Stomach (tissue), 9 donors: Measurements from ENCODE around the gene P2RX3. TPM values are rescaled to one million over a fixed set of nuclear protein-coding genes. Genes with fewer than 3 reads are reported as not detected.

Experiments used
- DNase-seq, 2 donors: peaks; one replicate each; pipeline versions ENCODE4 v3.0.0 to v3.0.0-alpha.2; 2013 to 2019
- H3K27ac ChIP-seq, 5 donors: fragments of 200-600 bp in 4 of 5; sonication (generic) in 4 of 5; one replicate each; pipeline ENCODE4 v1.5.1; 2013 to 2019; ENCODE audit warnings: mild to moderate bottlenecking in 1 of 5, moderate library complexity in 1 of 5
- H3K27me3 ChIP-seq, 3 donors: fragments of 200-600 bp; sonication (generic); one replicate each; pipeline ENCODE4 v1.5.1; 2017 to 2019; ENCODE audit warnings: mixed run types in 1 of 3
- H3K36me3 ChIP-seq, 4 donors: fragments of 200-600 bp; sonication (generic); 1 replicate in 3 of 4; 2 replicates in 1 of 4; pipeline ENCODE4 v1.5.1; 2016 to 2019
- H3K4me1 ChIP-seq, 4 donors: fragments of 200-600 bp; sonication (generic); one replicate each; pipeline ENCODE4 v1.5.1; 2016 to 2019
- H3K4me3 ChIP-seq, 4 donors: fragments of 200-600 bp; sonication (generic) in 3 of 4; one replicate each; pipeline ENCODE4 v1.5.1; 2016 to 2019; ENCODE audit warnings: mild to moderate bottlenecking in 1 of 4
- H3K9me3 ChIP-seq, 4 donors: fragments of 200-600 bp; sonication (generic); one replicate each; pipeline ENCODE4 v1.5.1; 2016 to 2019
- CTCF ChIP-seq, 7 experiments: fragments of 450-650 bp in 4 of 7; fragments of 200-600 bp in 3 of 7; sonication (generic) in 3 of 7; IDR thresholded peaks; one replicate each; pipeline ENCODE4 v1.5.1; 2016 to 2019; ENCODE audit warnings: antibody characterized with exemption in 7 of 7, control low read depth in 2 of 7, mild to moderate bottlenecking in 1 of 7
- EP300 ChIP-seq: sonication (generic); formaldehyde crosslinking; IDR thresholded peaks from one replicate; pipeline ENCODE4 v1.6.1; 2017; ENCODE audit warnings: antibody characterized with exemption
- POLR2A ChIP-seq, 4 donors: fragments of 450-650 bp; IDR thresholded peaks; one replicate each; pipeline ENCODE4 v1.6.1; 2016; ENCODE audit warnings: antibody characterized with exemption in 4 of 4, control low read depth in 2 of 4, mild to moderate bottlenecking in 1 of 4, moderate library complexity in 1 of 4
- POLR2AphosphoS5 ChIP-seq, 3 donors: sonication (generic); formaldehyde crosslinking; IDR thresholded peaks; one replicate each; pipeline ENCODE4 v1.6.1; 2016; ENCODE audit warnings: antibody characterized with exemption in 3 of 3
- WGBS, 5 donors: extraction: QIAGEN DNeasy Blood & Tissue Kit in 3 of 5; methylation state at CpG; one replicate each; pipeline versions ENCODE4 v1.1.5 to v1.1.7; 2013 to 2018; 5-methylcytosine and 5-hydroxymethylcytosine counted together
- intact Hi-C: fragments of 100-400 bp; cut with DNase I; formaldehyde crosslinking; loops from one replicate; pipeline ENCODE4 v1.15.1; 2023; ENCODE audit warnings: low total_unique reads
- polyA plus RNA-seq, 3 donors: library from polyadenylated mRNA; stranded (reverse); fragments of 200-250 nt; gene quantifications; one replicate each; pipeline ENCODE4 v1.2.3, GENCODE V29; 2013
- total RNA-seq, 5 donors: library from RNA; depleted of rRNA; stranded (reverse); fragments of >200 nt; gene quantifications; one replicate each; pipeline versions ENCODE4 v1.1.0 to v1.2.3, GENCODE V29; 2014 to 2016
- donor health status: healthy with polysubstance abuse.
- donor health status: Bipolar disorder and iron deficiency.
- donor health status: healthy.

The P2RX3 gene
- total and polyA plus RNA-seq, 8 donors: 0.18 to 1.7 TPM; not detected in 6

GRCh38 chr11:57324886-57325734 is 13.0 kb upstream of the P2RX3 start, which contains the start of gene TNKS1BP1:
Gene TNKS1BP1 (minus strand): TSS chr11:57324952. CDS start chr11:57321885, 3,067 bp downstream.
- peak; percentile 98 for DNase-seq
- H3K27ac ChIP-seq: peak within 1 kb of the TSS; percentile 94 to 99 (median 98)
- no peaks in the 10 kb centered on the region for H3K9me3 ChIP-seq
- intact Hi-C loops: no loop called here
- 0 to 1% (median 1%) methylated on average over 38 to 61 of the region's 61 CpGs for WGBS, 5 donors
- no peaks in the 10 kb centered on the region for H3K27me3 ChIP-seq
- H3K36me3 ChIP-seq: peaks cover 34 to 48% (median 47%) of the 10 kb centered on the region in 4 donors
- peaks cover 42 to 54% (median 47%) of the 10 kb centered on the region in 4 donors for H3K4me1 ChIP-seq
- TF ChIP-seq EP300: no peak
- peak; percentile 58 to 82 (median 77) for TF ChIP-seq POLR2AphosphoS5 (IDR thresholded peaks at IDR 0.05)
- peak in 1 of 7 experiments; percentile 12 for TF ChIP-seq CTCF (IDR thresholded peaks at IDR 0.05)
- TF ChIP-seq POLR2A (IDR thresholded peaks at IDR 0.05): peak in 2 of 4 donors; percentile 44 to 72
- peak within 1 kb of the TSS; percentile 77 to 90 (median 84) for H3K4me3 ChIP-seq

- H3K4me1 ChIP-seq: peaks cover 36 to 48% (median 41%) of the 10 kb centered on the region in 4 donors
- TF ChIP-seq EP300: peak; percentile 76
- no peak for TF ChIP-seq CTCF (IDR thresholded peaks at IDR 0.05)
- no peak for TF ChIP-seq POLR2A (IDR thresholded peaks at IDR 0.05)
- peak; percentile 71 to 81 (median 77) for TF ChIP-seq POLR2AphosphoS5 (IDR thresholded peaks at IDR 0.05)
- H3K27ac ChIP-seq: peak overlapping the region; percentile 92 to 99 (median 98)
- 6 to 25% (median 14%) methylated on average over 6 of the region's 6 CpGs for WGBS, 5 donors
- peak overlapping the region; percentile 77 to 90 (median 84) for H3K4me3 ChIP-seq
- intact Hi-C loops: no loop called here
- H3K27me3 ChIP-seq: no peaks in the 10 kb centered on the region
- H3K9me3 ChIP-seq: no peaks in the 10 kb centered on the region
- peak in 1 of 2 donors; percentile 80 for DNase-seq
- peaks cover 35 to 48% (median 47%) of the 10 kb centered on the region in 4 donors for H3K36me3 ChIP-seq
Observed at GRCh38 chr11:57325735-57326048, 12.5 kb upstream of the P2RX3 start.

GRCh38 chr11:57327721-57328120 is 10.4 kb upstream of the P2RX3 start:
- peak overlapping the region in 3 of 5 donors; percentile 31 to 99 (median 96) for H3K27ac ChIP-seq
- peaks cover 56 to 68% (median 66%) of the 10 kb centered on the region in 4 donors for H3K36me3 ChIP-seq
- H3K4me1 ChIP-seq: peaks cover 21 to 28% (median 25%) of the 10 kb centered on the region in 4 donors
- H3K27me3 ChIP-seq: no peaks in the 10 kb centered on the region
- DNase-seq: no peak
- H3K4me3 ChIP-seq: no peak overlapping the region
- TF ChIP-seq CTCF (IDR thresholded peaks at IDR 0.05) (no peak), EP300 (no peak), POLR2AphosphoS5 (IDR thresholded peaks at IDR 0.05) (no peak), POLR2A (IDR thresholded peaks at IDR 0.05) (no peak)
- no peaks in the 10 kb centered on the region for H3K9me3 ChIP-seq
- intact Hi-C loops: no loop called here
- 90 to 97% (median 94%) methylated on average over 5 of the region's 5 CpGs for WGBS, 5 donors

- 87 to 94% (median 92%) methylated on average over 8 to 9 of the region's 9 CpGs for WGBS, 5 donors
- DNase-seq: no peak
- Histone ChIP-seq H3K4me1 (peaks cover 22 to 38% (median 30%) of the 10 kb centered on the region in 4 donors), H3K27me3 (no peaks in the 10 kb centered on the region), H3K27ac (no peak overlapping the region), H3K4me3 (no peak overlapping the region), H3K9me3 (no peaks in the 10 kb centered on the region), H3K36me3 (peaks cover 62 to 84% (median 79%) of the 10 kb centered on the region in 4 donors)
- TF ChIP-seq POLR2AphosphoS5 (IDR thresholded peaks at IDR 0.05) (no peak), POLR2A (IDR thresholded peaks at IDR 0.05) (no peak), CTCF (IDR thresholded peaks at IDR 0.05) (no peak), EP300 (no peak)
- intact Hi-C loops: no loop called here
Observed at GRCh38 chr11:57330029-57330428, 8.1 kb upstream of the P2RX3 start.
